Body of pancreas (tissue), 4 donors: ENCODE results near the gene HOXB3.

Source experiments
- CTCF ChIP-seq, 7 experiments: fragments of 450-650 bp in 4 of 7; fragments of 200-600 bp in 3 of 7; sonication (generic) in 3 of 7; IDR thresholded peaks; one replicate each; pipeline ENCODE4 v1.5.1; 2016 to 2019; ENCODE audit warnings: antibody characterized with exemption in 7 of 7
- POLR2A ChIP-seq, 3 donors: fragments of 450-650 bp; IDR thresholded peaks; one replicate each; pipeline ENCODE4 v1.6.1; 2016; ENCODE audit warnings: antibody characterized with exemption in 3 of 3, mild to moderate bottlenecking in 2 of 3

GRCh38 chr17:48503747-48504146 is 86.3 kb downstream of the HOXB3 start:
- no peak for TF ChIP-seq POLR2A (IDR thresholded peaks at IDR 0.05)
- TF ChIP-seq CTCF (IDR thresholded peaks at IDR 0.05), result no peak
